HL-60 (cell line): ENCODE data around the gene ELP4.

Experiments
- DNase-seq, 2 experiments: peaks; one replicate each; pipeline ENCODE4 v3.0.0-alpha.2; 2010 to 2020; ENCODE audit warnings: low read depth in 1 of 2, low spot score in 1 of 2
- H3K27ac ChIP-seq: fragments of 250-450 bp; sonication (Bioruptor Pico); replicated peaks from 2 replicates; pipeline ENCODE4 v1.5.1; 2020; ENCODE audit warnings: mild to moderate bottlenecking, moderate library complexity
- H3K27me3 ChIP-seq: fragments of 250-450 bp; sonication (Bioruptor Pico); 2 replicates; pipeline ENCODE4 v1.5.1; 2021; ENCODE audit warnings: mild to moderate bottlenecking, moderate library complexity; ENCODE audit not compliant: insufficient read depth, poor library complexity, severe bottlenecking
- H3K4me3 ChIP-seq: replicated peaks from 2 replicates; pipeline ENCODE4 v1.5.1; 2011; ENCODE audit warnings: mild to moderate bottlenecking, control low read depth, low read length; ENCODE audit not compliant: insufficient read depth
- CTCF ChIP-seq: IDR thresholded peaks from one replicate; pipeline ENCODE4 v1.5.1; 2011; ENCODE audit warnings: low read length, control low read depth, inconsistent platforms; ENCODE audit not compliant: insufficient read depth
- GABPA ChIP-seq: IDR thresholded peaks from 2 replicates; pipeline ENCODE4 v1.6.1; 2012; ENCODE audit warnings: low read depth
- POLR2AphosphoS5 ChIP-seq: IDR thresholded peaks from 2 replicates; pipeline ENCODE4 v1.6.1; 2012; ENCODE audit warnings: low read depth
- REST ChIP-seq: IDR thresholded peaks from 2 replicates; pipeline ENCODE4 v1.6.1; 2012; ENCODE audit warnings: low read depth; ENCODE audit not compliant: insufficient replicate concordance
- SPI1 ChIP-seq: IDR thresholded peaks from 2 replicates; pipeline ENCODE4 v1.6.1; 2012; ENCODE audit warnings: low read depth, mild to moderate bottlenecking, borderline replicate concordance

ELP4 gene

GRCh38 chr11:31770011-31770700, 260.6 kb downstream of the ELP4 start:
- Histone ChIP-seq H3K4me3 (no peak overlapping the region), H3K27me3 (no peaks in the 10 kb centered on the region), H3K27ac (no peak overlapping the region)
- no peak for DNase-seq
- no peak for TF ChIP-seq SPI1
- TF ChIP-seq CTCF = no peak
- TF ChIP-seq POLR2AphosphoS5 = no peak
- TF ChIP-seq REST = no peak
- no peak for TF ChIP-seq GABPA

- TF ChIP-seq REST (no peak), GABPA (no peak), SPI1 (no peak)
- Histone ChIP-seq H3K4me3 (no peak overlapping the region), H3K27me3 (no peaks in the 10 kb centered on the region), H3K27ac (no peak overlapping the region)
- DNase-seq = no peak
Measured at GRCh38 chr11:31772412-31772811, 262.8 kb downstream of the ELP4 start.

- H3K27me3 ChIP-seq = no peaks in the 10 kb centered on the region
- H3K27ac ChIP-seq = no peak overlapping the region
- TF ChIP-seq GABPA (no peak), REST (no peak), SPI1 (no peak), POLR2AphosphoS5 (no peak), CTCF (no peak)
- no peak overlapping the region for H3K4me3 ChIP-seq
- DNase-seq = no peak
Measured at GRCh38 chr11:31779374-31779791, 269.8 kb downstream of the ELP4 start.
